HG02852 (cell line): ENCODE measurements around the gene DSTYK.
A peak's percentile ranks its signal among the peaks of the same experiment; 100 is the strongest.

Source experiments
- ATAC-seq: cut with Tn5 transposase; IDR thresholded peaks from one replicate; pipeline ENCODE4 v1.9.1; 2021; ENCODE audit warnings: mild to moderate bottlenecking, moderate library complexity; ENCODE audit not compliant: unreplicated experiment

The DSTYK gene

DNA sequence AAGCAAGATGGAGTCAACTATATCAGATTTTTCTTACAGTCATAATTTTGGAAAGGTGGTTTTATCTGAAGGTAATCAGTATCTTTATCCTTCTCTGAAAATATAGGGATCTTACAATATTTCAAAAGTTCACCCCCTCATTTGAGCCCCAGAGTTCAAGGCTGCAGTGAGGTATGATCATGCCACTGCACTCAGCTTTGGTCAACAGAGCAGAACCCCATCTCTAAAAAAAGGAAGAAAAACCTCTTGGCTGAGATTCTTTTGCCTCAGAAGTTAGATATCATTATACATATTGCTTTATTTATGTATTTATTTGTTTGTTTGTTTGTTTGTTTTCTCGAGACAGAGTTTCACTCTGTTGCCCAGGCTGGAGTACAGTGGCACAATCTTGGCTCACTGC lies 78.2 kb downstream of the DSTYK start:
- ATAC-seq = no peak

- ATAC-seq = no peak
Observed at GRCh38 chr1:205129447-205130029, 82.0 kb downstream of the DSTYK start.

GRCh38 chr1:205128050-205128449 lies 83.5 kb downstream of the DSTYK start:
- ATAC-seq = no peak

- ATAC-seq = no peak
Observed at GRCh38 chr1:205127646-205128045, 83.9 kb downstream of the DSTYK start.

DNA sequence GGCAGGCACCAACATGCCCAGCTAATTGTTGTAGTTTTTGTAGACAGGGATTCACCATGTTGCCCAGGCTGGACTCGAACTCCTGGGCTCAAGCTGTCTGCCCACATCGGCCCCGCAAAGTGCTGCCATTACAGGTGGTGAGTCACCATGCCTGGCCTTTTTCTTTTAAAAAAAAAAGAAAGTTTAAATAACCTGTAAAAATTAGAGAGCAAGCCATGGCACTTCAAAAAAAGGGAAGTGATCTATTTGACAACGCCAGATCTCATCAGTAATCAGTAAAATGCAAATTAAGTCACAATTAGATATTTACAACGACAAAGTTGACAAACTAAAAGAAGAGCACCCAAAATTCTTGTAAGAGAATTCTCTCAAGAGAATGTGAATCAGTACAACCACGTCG lies 86.8 kb downstream of the DSTYK start:
- no peak for ATAC-seq

DNA sequence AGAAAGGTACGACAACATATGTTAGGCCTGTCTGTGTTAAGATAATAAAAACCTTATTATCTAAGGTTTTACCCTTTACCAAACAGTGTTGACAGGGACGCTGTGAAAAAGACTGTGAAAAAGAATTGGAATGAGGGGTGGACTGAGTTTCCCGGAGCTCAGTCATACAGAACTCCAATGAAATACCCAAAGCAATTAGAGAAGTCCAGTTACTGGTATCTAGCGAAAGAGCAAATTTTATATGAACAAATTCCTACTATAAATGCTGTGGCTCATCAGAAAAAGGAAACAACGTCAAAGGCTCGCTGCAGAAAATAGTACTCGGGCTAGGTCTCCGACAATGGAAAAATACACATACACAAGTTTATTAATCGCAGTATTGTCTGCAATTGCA lies 89.0 kb downstream of the DSTYK start:
- ATAC-seq = peak; percentile 11

GRCh38 chr1:205121660-205122488 lies 89.6 kb downstream of the DSTYK start, which contains the start of gene RBBP5:
Gene RBBP5, minus strand, starts transcription at chr1:205121978. Its CDS starts 105 bp downstream, at chr1:205121873.
- peak; percentile 90 for ATAC-seq

DNA sequence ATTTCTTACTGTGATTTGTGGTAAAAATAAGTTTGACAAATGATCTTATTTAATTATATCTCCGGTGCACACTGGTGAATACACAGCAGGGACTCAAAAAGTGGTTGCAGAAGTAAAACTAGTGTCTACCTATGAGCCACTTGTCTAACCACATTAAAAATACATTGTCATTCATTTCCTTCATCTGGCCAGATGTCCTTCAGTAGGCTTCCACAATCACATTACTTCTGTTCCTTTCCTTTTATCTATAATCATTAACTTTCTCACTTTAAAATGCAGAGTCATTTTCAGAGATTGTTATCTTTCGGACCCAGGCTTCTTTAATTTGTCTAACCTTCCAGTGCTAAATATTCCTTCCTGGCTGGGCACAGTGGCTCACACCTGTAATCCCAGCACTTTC lies 92.8 kb downstream of the DSTYK start:
- no peak for ATAC-seq

DNA sequence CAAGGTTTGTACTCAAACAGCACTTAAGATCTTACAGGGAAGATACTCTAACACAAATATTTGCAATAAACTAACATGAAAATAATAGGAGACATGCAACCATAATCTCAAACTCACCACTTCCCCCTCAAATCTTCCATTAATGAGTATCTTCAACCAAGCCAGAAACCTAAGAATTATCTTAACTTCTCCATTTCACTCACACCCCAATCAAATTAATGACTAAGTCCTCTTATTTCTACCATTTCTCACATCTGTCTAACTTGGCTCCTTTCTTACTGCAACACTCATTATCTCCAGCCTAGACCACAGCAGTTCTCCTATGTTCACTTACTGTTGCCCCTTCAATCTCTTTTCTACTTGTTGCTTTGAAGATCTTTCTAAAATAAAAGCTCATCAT lies 100.1 kb downstream of the DSTYK start:
- ATAC-seq = no peak

GRCh38 chr1:205109711-205110110 lies 101.8 kb downstream of the DSTYK start:
- no peak for ATAC-seq

- no peak for ATAC-seq
Observed at GRCh38 chr1:205109269-205109668, 102.2 kb downstream of the DSTYK start.

GRCh38 chr1:205108464-205108863 lies 103.0 kb downstream of the DSTYK start:
- no peak for ATAC-seq

- ATAC-seq = no peak
Observed at GRCh38 chr1:205107327-205107726, 104.2 kb downstream of the DSTYK start.

DNA sequence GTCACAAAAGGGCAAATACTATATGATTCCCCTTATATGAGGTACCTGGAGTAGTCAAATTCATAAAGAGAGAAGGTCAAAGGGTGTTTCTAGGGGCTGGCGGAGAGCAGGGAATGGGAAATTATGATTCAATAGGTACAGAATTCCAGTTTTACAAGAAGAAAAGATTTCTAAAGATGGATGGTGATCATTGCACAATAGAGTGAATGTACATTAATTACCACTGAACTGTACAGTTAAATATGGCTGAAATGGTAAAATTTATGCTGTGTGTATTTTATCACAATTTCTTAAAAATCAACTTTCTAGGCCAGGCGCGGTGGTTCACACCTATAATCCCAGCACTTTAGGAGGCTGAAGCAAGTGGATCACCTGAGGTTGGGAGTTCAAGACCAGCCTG lies 109.1 kb downstream of the DSTYK start:
- no peak for ATAC-seq

DNA sequence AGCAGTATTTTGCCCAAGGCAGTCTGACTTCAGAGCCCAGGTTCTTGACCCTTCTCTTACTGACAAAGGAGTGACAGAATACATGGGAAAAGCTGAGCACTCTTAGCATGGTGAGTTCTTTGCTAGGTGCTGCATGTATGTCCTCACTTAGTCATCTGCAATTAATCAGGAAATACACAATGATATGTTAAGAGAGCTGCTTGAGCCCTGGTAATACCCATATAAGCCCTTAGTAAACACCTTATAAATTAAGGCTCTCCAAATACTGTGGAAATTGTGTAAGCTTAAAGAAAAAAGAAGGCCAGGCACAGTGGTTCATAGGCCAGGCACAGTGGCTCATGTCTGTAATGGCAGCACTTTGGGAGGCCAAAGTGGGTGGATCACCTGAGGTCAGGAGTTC lies 113.3 kb downstream of the DSTYK start:
- ATAC-seq = no peak

DNA sequence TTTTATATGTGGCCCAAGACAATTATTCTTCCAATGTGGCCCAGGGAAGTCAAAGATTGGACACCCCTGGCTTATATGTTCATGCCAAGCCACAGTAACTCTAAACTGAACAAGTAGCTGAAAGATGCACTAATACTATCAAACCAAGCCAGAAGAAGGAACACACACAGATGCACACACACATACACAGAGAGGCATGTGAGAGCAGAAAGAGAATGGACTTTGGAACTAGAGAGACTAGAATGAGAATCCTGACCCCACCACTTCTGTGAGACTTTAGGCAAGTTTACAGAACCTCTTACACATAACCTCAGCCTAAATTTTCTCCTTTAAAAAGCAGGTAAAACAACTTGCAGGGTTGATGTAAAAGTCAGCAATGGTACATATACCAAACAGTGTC lies 116.1 kb downstream of the DSTYK start:
- ATAC-seq = no peak
